H1 (cell line): ENCODE data around the gene ISOC1. TPM values are rescaled to one million over a fixed set of nuclear protein-coding genes. Genes with fewer than 3 reads are reported as not detected.

ENCODE experiments used
- CTCF ChIA-PET: fragments of 300-600 bp; sonication (Branson Sonifier 250); formaldehyde crosslinking; loops from one replicate; lab custom pipeline; 2021; ENCODE audit not compliant: partially characterized antibody; lab: Charles Lee
- POLR2A ChIA-PET: fragments of 300-600 bp; sonication (Branson Sonifier 250); formaldehyde crosslinking; loops from one replicate; lab custom pipeline; 2021; ENCODE audit warnings: inconsistent platforms; ENCODE audit not compliant: partially characterized antibody; lab: Charles Lee
- DNase-seq, 2 experiments: peaks; one replicate each; pipeline versions ENCODE4 v3.0.0 to v3.0.0-alpha.2; 2010 to 2022; ENCODE audit warnings: low spot score in 2 of 2, low read depth in 1 of 2, mixed read lengths in 1 of 2
- FAIRE-seq: peaks from 2 replicates; lab custom pipeline; 2011; peaks lifted over from hg19 to GRCh38; lab: Jason Lieb, UNC
- H2AFZ ChIP-seq: 2 replicates; pipeline ENCODE4 v1.8.1; 2012; ENCODE audit warnings: low read length, inconsistent platforms
- H2AK5ac ChIP-seq: 2 replicates; pipeline ENCODE4 v1.6.1; 2013; ENCODE audit warnings: low read depth, low read length
- H2BK120ac ChIP-seq: replicated peaks from 2 replicates; pipeline ENCODE3; 2013; ENCODE audit warnings: low read depth, low read length, inconsistent platforms
- H2BK12ac ChIP-seq: 2 replicates; pipeline ENCODE4 v1.6.1; 2013; ENCODE audit warnings: low read depth, low read length
- H2BK15ac ChIP-seq: 2 replicates; pipeline ENCODE4 v1.6.1; 2013; ENCODE audit warnings: low read length
- H2BK20ac ChIP-seq: 2 replicates; pipeline ENCODE4 v1.6.1; 2013; ENCODE audit warnings: low read length
- H2BK5ac ChIP-seq: 2 replicates; pipeline ENCODE4 v1.6.1; 2013; ENCODE audit warnings: low read depth, low read length
- H3K14ac ChIP-seq: 2 replicates; pipeline ENCODE4 v1.6.1; 2013; ENCODE audit warnings: inconsistent platforms; ENCODE audit not compliant: insufficient read length
- H3K18ac ChIP-seq: 2 replicates; pipeline ENCODE4 v1.6.1; 2013; ENCODE audit warnings: low read length; ENCODE audit errors: extremely low read depth
- H3K23ac ChIP-seq: 2 replicates; pipeline ENCODE4 v1.6.1; 2013; ENCODE audit warnings: inconsistent platforms; ENCODE audit not compliant: insufficient read length
- H3K23me2 ChIP-seq: 2 replicates; pipeline ENCODE4 v1.6.1; 2013; ENCODE audit warnings: low read depth, low read length
- H3K27ac ChIP-seq: 2 replicates; pipeline ENCODE4 v1.6.1; 2011; ENCODE audit warnings: low read depth, low read length, inconsistent platforms
- H3K27me3 ChIP-seq, 4 experiments: replicated peaks in 1 of 4; 1 replicate in 1 of 4; 2 replicates in 3 of 4; pipeline versions ENCODE4 v1.6.1 to v1.8.1; 2011 to 2013; ENCODE audit warnings: low read length in 3 of 4, mild to moderate bottlenecking in 3 of 4, inconsistent platforms in 2 of 4, mixed read lengths in 2 of 4, moderate library complexity in 1 of 4; ENCODE audit not compliant: control insufficient read depth in 3 of 4, insufficient read depth in 3 of 4; ENCODE audit errors: extremely low read depth in 1 of 4
- H3K36me3 ChIP-seq, 4 experiments: 2 replicates each; pipeline versions ENCODE4 v1.6.1 to v1.8.1; 2011 to 2013; ENCODE audit warnings: mild to moderate bottlenecking in 4 of 4, low read length in 3 of 4, moderate library complexity in 2 of 4, control low read depth in 1 of 4, inconsistent platforms in 1 of 4; ENCODE audit not compliant: insufficient read depth in 4 of 4, control insufficient read depth in 2 of 4
- H3K4ac ChIP-seq: replicated peaks from 2 replicates; pipeline ENCODE3; 2013; ENCODE audit warnings: low read length, low read depth, mixed read lengths, inconsistent platforms; ENCODE audit not compliant: insufficient read length
- H3K4me1 ChIP-seq, 4 experiments: replicated peaks in 1 of 4; 1 replicate in 1 of 4; 2 replicates in 3 of 4; pipeline versions ENCODE4 v1.6.1 to v1.8.1; 2011 to 2013; ENCODE audit warnings: low read length in 3 of 4, inconsistent platforms in 2 of 4, mixed read lengths in 1 of 4; ENCODE audit not compliant: insufficient read depth in 4 of 4, control insufficient read depth in 3 of 4
- H3K4me2 ChIP-seq, 2 experiments: 2 replicates each; pipeline versions ENCODE4 v1.6.1 to v1.8.1; 2011 to 2013; ENCODE audit warnings: low read depth in 2 of 2, low read length in 2 of 2, control low read depth in 1 of 2, inconsistent platforms in 1 of 2, mild to moderate bottlenecking in 1 of 2; ENCODE audit not compliant: insufficient read depth in 1 of 2
- H3K4me3 ChIP-seq, 4 experiments: fragments of 200-600, 300-600 bp in 1 of 4; sonication (generic), shearing (Covaris generic), sonication (Bioruptor Twin) in 1 of 4; 2 replicates each; pipeline versions ENCODE4 v1.5.1 to v1.8.1; 2011 to 2016; ENCODE audit warnings: low read length in 4 of 4, low read depth in 3 of 4, control low read depth in 2 of 4, inconsistent platforms in 2 of 4, mild to moderate bottlenecking in 2 of 4, mixed read lengths in 1 of 4, moderate library complexity in 1 of 4; ENCODE audit not compliant: insufficient read depth in 2 of 4; ENCODE audit errors: extremely low read depth in 1 of 4
- H3K56ac ChIP-seq: replicated peaks from 2 replicates; pipeline ENCODE3; 2013; ENCODE audit warnings: low read depth, mild to moderate bottlenecking, mixed read lengths, low read length, inconsistent platforms; ENCODE audit not compliant: insufficient read length
- H3K79me1 ChIP-seq: 2 replicates; pipeline ENCODE4 v1.6.1; 2013; ENCODE audit warnings: low read depth, low read length, control low read depth
- H3K79me2 ChIP-seq, 2 experiments: 2 replicates each; pipeline versions ENCODE4 v1.6.1 to v1.8.1; 2012 to 2013; ENCODE audit warnings: low read length in 2 of 2, mild to moderate bottlenecking in 2 of 2, inconsistent platforms in 1 of 2; ENCODE audit not compliant: insufficient read depth in 2 of 2, control insufficient read depth in 1 of 2
- H3K9ac ChIP-seq, 4 experiments: replicated peaks in 1 of 4; 1 replicate in 1 of 4; 2 replicates in 3 of 4; pipeline versions ENCODE4 v1.6.1 to v1.8.1; 2011 to 2013; ENCODE audit warnings: low read depth in 3 of 4, low read length in 3 of 4, control low read depth in 2 of 4, mild to moderate bottlenecking in 2 of 4, moderate library complexity in 2 of 4, inconsistent platforms in 1 of 4; ENCODE audit errors: extremely low read depth in 1 of 4
- H3K9me3 ChIP-seq, 2 experiments: 2 replicates each; pipeline versions ENCODE4 v1.6.1 to v1.8.1; 2012 to 2013; ENCODE audit warnings: mild to moderate bottlenecking in 2 of 2, moderate library complexity in 2 of 2, control low read depth in 1 of 2, inconsistent platforms in 1 of 2, low read depth in 1 of 2, low read length in 1 of 2, mixed read lengths in 1 of 2; ENCODE audit not compliant: insufficient read depth in 2 of 2
- H4K20me1 ChIP-seq, 2 experiments: replicated peaks in 1 of 2; 2 replicates each; pipeline versions ENCODE3 to v1.8.1; 2011 to 2013; ENCODE audit warnings: inconsistent platforms in 2 of 2, low read length in 2 of 2, mild to moderate bottlenecking in 1 of 2; ENCODE audit not compliant: insufficient read depth in 2 of 2, control insufficient read depth in 1 of 2
- H4K5ac ChIP-seq: 2 replicates; pipeline ENCODE4 v1.6.1; 2013; ENCODE audit warnings: low read length, low read depth, mixed read lengths, inconsistent platforms; ENCODE audit not compliant: insufficient read length
- H4K8ac ChIP-seq: 2 replicates; pipeline ENCODE4 v1.8.0; 2013; ENCODE audit warnings: mild to moderate bottlenecking, moderate library complexity, low read length, inconsistent platforms; ENCODE audit not compliant: insufficient read depth; ENCODE audit errors: extremely low read depth
- H4K91ac ChIP-seq: replicated peaks from 2 replicates; pipeline ENCODE3; 2013; ENCODE audit warnings: low read length, mixed read lengths, inconsistent platforms; ENCODE audit not compliant: insufficient read length
- CHD1 ChIP-seq: IDR thresholded peaks from 2 replicates; pipeline ENCODE4 v1.6.1; 2012; ENCODE audit warnings: low read depth, low read length, improper control_type of control experiment
- E2F6 ChIP-seq: IDR thresholded peaks from 2 replicates; pipeline ENCODE4 v1.6.1; 2012; ENCODE audit warnings: inconsistent platforms
- PHF8 ChIP-seq: fragments of 200-600 bp; sonication (generic); conservative IDR thresholded peaks from 2 replicates; pipeline ENCODE4 v1.7.1; 2012; ENCODE audit warnings: low read depth, mild to moderate bottlenecking, inconsistent platforms, low read length, moderate library complexity
- SIN3A ChIP-seq, 2 experiments: IDR thresholded peaks in 1 of 2; conservative IDR thresholded peaks in 1 of 2; 2 replicates each; pipeline ENCODE4 v1.6.1; 2011 to 2012; ENCODE audit warnings: low read length in 2 of 2, improper control_type of control experiment in 1 of 2, low read depth in 1 of 2, mild to moderate bottlenecking in 1 of 2
- SIRT6 ChIP-seq: IDR thresholded peaks from one replicate; pipeline ENCODE4 v1.7.1; 2012; ENCODE audit warnings: low read length, inconsistent platforms
- SIX5 ChIP-seq: IDR thresholded peaks from 2 replicates; pipeline ENCODE4 v1.6.1; 2011; ENCODE audit warnings: mild to moderate bottlenecking, low read depth, low read length
- TBP ChIP-seq: IDR thresholded peaks from 2 replicates; pipeline ENCODE4 v1.6.1; 2011; ENCODE audit warnings: low read depth, low read length, improper control_type of control experiment
- WGBS, 2 experiments: shearing (Covaris generic) in 1 of 2; methylation state at CpG; one replicate each; pipeline versions ENCODE4 v1.1.6 to v1.1.7; 2013 to 2015; ENCODE audit warnings: low lambda C conversion rate in 2 of 2, mixed read lengths in 2 of 2, inconsistent platforms in 1 of 2, low coverage in 1 of 2, missing lambda C conversion rate in 1 of 2; ENCODE audit not compliant: insufficient replicate concordance in 2 of 2, insufficient coverage in 1 of 2, insufficient read length in 1 of 2; ENCODE audit errors: extremely low coverage in 1 of 2, missing lambda C conversion rate in 1 of 2; 5-methylcytosine and 5-hydroxymethylcytosine counted together
- polyA plus RNA-seq, 7 experiments: library from polyadenylated mRNA; depleted of rRNA in 3 of 7; stranded (reverse) in 5 of 7; unstranded in 2 of 7; fragments of >200 nt in 5 of 7; fragments of 200-250 nt in 2 of 7; gene quantifications; 1 replicate in 5 of 7; 2 replicates in 1 of 7; 4 replicates in 1 of 7; pipeline versions ENCODE4 v1.2.1 to v1.2.3, GENCODE V29; 2011 to 2013; ENCODE audit warnings: missing spikeins in 2 of 7, mixed read lengths in 2 of 7
- total RNA-seq: library from RNA; stranded (reverse); fragmentation: NEBNext Ultra II Directional; extraction: Animal tissue kit (Norgen Biotek cat#: 25700); gene quantifications from 2 replicates; pipeline ENCODE4 v1.2.1, GENCODE V29; 2021

Gene ISOC1
- total and polyA plus RNA-seq, 2 of the 8 experiments (the other 6 are each of a cell fraction or from before 2014, with no cell fraction given): 27.7 to 34.9 TPM

- Histone ChIP-seq H2BK12ac (no peak overlapping the region), H3K79me2 (no peaks in the 10 kb centered on the region), H4K5ac (no peak overlapping the region), H3K14ac (no peak overlapping the region), H4K91ac (no peak overlapping the region), H3K4me1 (peaks cover 0 to 6% (median 5%) of the 10 kb centered on the region in 4 experiments; a peak in 3 of 7 replicates), H4K20me1 (no peaks in the 10 kb centered on the region), H2AFZ (no peak overlapping the region), H2BK20ac (no peak overlapping the region), H3K27me3 (no peaks in the 10 kb centered on the region), H3K4ac (no peak overlapping the region), H3K18ac (no peak overlapping the region), H3K27ac (no peak overlapping the region), H2BK5ac (no peak overlapping the region), H3K23ac (no peak overlapping the region), H3K56ac (no peak overlapping the region), H4K8ac (no peak overlapping the region), H3K4me3 (no peak overlapping the region), H3K9me3 (no peaks in the 10 kb centered on the region), H2BK15ac (no peak overlapping the region), H3K36me3 (no peaks in the 10 kb centered on the region), H3K4me2 (no peak overlapping the region), H3K23me2 (no peaks in the 10 kb centered on the region), H2BK120ac (no peak overlapping the region), H2AK5ac (no peak overlapping the region), H3K9ac (no peak overlapping the region), H3K79me1 (no peaks in the 10 kb centered on the region)
- WGBS, 2 experiments: 100% methylated on average over 3 of the region's 3 CpGs; no CpG with 5 or more reads in 1 of the 2 experiments
- CTCF ChIA-PET: interaction anchor here (1.2 to 2.9 kb wide), 6 partner anchors 9 to 908 kb away, joined by 3 to 11 read pairs (median 6); partner anchors contain the start of gene ISOC1
- DNase-seq: no peak
- no peak for TF ChIP-seq SIN3A (conservative IDR thresholded peaks at IDR 0.05 in 1 of 2, IDR thresholded peaks at IDR 0.05 in 1 of 2; ENCODE audit: low read depth in 1 of 2, low read length in 2 of 2)
- no peak for TF ChIP-seq SIRT6
- TF ChIP-seq E2F6: no peak
- TF ChIP-seq PHF8: no peak
- no peak for TF ChIP-seq CHD1
- no peak for TF ChIP-seq TBP
- TF ChIP-seq SIX5: no peak
- FAIRE-seq: no peak
- POLR2A ChIA-PET: interaction anchor here (1.4 kb wide), 1 partner anchor 25 kb away, joined by 4 read pairs; the partner anchor contains the start of gene ISOC1
These were observed 25.6 kb downstream of the ISOC1 start for GRCh38 chr5:129120158-129120581.
